GM20431 (cell line): ENCODE measurements around the gene E2F3.

Experiments used
- in situ Hi-C: fragments of 300-500 bp; cut with MseI, MboI; formaldehyde crosslinking; loops from one replicate; pipeline ENCODE4 v1.15.0; 2020; ENCODE audit warnings: low sequenced_read_pairs; ENCODE audit not compliant: unreplicated experiment

Gene E2F3

DNA sequence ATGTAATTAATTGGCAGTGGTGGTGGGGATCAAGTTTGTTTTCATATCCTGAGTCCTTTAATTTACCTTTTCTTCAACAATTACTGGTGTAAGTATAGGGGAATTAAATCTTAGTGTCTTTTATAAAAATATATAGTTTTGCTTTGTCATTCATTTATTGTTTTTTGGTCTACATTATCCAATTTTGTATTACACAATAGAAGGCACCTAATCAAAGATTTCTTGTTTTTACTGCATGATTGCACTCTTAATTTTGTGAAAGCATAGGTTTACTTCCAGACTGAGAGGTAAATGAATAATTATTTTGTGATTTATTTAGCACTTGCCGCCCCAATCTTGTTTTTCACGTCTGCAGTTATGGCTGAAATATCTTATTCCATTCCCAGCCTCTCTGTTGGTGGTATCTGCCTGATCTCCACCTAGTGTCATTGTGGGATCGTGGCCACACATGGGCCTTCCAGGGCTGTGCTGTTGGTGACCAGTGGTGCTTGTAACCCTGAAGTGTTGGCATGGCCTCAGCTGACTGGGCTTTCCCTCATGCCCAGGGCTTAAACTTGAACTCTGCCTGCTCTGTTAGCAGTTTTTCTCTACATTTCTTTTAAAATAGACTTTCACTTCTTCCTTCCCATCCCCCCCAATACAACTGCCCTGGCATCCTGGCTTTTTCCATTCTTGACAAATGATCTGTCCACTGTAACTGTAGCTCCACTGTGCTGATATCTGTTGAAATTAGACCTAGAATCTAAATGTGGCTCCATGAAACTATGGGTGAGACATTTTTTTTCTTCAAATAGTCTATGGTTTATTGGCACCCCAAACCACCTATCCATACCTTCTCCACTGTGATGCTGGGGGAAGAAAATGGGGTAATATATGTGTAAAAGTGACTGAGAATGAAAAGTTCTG, 24.8 kb downstream of the E2F3 start:
- in situ Hi-C loops, result no loop called here

DNA sequence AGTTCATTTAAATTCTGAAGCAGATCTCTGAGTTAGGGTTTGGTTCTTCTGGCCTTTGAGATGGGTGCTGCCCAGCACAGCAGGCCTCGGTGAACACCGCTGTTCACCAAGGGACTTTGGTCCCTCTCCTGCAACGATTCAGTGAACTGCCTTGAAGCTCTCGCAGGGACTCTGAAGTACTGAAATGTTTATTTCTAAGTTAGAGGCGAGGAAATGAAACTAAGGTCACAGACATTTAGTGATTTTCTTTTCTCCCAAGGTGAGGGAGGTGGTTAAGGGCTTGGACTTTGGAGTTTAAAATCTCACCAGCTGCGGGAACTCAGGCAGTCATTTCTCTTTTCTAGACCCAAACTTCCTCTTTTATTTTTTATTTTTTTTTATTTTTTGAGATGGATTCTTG, 26.2 kb downstream of the E2F3 start:
- in situ Hi-C loops, result no loop called here

GRCh38 chr6:20432692-20433091, 31.0 kb downstream of the E2F3 start:
- in situ Hi-C loops, result no loop called here

DNA sequence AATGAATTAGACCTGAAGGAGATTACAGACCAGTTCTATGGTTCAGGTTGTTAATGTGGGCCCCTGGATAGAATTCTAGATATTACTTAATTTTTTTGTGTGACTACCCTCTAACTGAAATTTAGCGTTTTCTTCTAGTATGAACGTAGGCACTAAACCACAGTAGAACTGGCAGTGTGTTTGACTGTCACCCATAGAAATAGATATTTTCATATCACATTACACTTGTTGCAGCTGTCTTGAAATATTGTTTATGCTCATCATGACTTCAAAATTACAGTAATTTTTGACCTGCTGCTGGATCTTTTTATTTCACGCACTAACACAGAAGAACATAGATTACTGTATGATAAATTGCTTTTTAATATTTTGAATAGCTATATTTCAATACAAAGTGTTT, 31.6 kb downstream of the E2F3 start:
- in situ Hi-C loops, result no loop called here

- in situ Hi-C loops, result no loop called here
Measured at GRCh38 chr6:20433929-20434328, 32.2 kb downstream of the E2F3 start.

- in situ Hi-C loops, result no loop called here
Measured at GRCh38 chr6:20434766-20435165, 33.1 kb downstream of the E2F3 start.

GRCh38 chr6:20436719-20437118, 35.0 kb downstream of the E2F3 start:
- in situ Hi-C loops, result no loop called here

- in situ Hi-C loops, result no loop called here
Measured at GRCh38 chr6:20437639-20438038, 36.0 kb downstream of the E2F3 start.

DNA sequence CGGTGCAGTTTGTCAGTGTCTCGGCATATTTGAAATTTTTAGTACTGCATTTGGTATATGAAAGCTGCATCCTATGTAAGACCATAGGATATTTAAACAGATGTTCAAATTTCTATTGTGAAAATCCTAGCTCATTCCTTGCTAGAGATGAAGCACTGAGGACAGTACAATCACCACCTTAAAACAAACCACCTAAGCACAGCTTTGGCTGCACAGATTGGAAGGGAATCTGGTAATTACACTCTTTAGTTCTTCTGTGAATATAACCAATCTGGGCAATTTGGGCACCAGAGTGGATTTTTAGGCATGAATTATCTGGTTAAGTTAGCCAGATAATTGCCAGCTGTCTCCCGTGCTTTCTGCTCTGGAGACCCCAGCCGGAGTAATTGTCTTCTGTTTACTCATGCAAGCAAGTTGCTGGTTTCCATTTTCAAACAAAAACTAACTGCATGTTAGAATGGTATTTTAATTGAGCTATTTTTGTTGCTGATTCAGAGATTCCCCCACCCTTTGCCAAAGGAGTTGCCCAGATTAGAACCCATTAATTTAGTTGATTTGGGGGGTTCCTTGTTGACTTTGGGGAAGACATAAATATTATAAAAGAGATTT, 36.9 kb downstream of the E2F3 start:
- in situ Hi-C loops, result no loop called here

GRCh38 chr6:20439558-20439957, 37.9 kb downstream of the E2F3 start:
- in situ Hi-C loops, result no loop called here

- in situ Hi-C loops, result no loop called here
Measured at GRCh38 chr6:20440296-20440695, 38.6 kb downstream of the E2F3 start.

DNA sequence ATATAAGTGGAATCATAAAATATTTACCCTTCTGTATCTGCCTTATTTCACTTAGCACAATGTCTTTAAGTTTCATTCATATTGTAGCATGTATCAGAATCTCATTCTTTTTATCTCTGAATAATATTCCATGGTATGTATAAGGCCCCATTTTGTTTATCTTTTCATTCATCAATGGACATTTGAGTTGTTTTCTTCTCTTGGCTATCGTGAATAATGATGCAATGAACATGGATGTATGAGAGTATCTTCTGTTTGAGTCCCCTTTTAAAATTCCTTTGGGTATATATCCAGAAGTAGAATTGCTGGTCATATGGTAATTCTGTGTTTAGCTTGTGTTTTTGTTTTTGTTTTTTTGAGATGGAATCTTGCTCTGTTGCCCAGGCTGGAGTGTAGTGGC, 39.6 kb downstream of the E2F3 start:
- in situ Hi-C loops, result no loop called here

DNA sequence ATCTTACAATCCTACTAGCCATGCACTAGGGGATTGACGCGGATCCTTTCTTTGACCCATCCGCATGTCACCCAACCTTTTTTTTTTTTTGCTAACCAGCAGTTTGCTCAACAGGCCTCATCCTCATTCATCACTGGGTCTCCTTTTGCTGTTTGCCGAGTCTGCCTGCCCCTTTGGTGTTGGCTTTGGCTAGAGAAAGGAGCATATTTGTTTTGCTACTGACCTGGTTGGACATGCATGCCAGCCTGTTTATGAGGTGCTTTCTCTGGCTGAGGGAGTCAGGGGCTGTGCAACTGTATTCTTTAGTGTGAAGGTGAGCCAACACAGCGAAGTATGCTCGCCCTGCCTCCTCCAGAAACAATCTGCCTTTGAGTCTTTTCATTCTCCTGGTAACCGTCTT, 40.2 kb downstream of the E2F3 start:
- in situ Hi-C loops, result no loop called here

DNA sequence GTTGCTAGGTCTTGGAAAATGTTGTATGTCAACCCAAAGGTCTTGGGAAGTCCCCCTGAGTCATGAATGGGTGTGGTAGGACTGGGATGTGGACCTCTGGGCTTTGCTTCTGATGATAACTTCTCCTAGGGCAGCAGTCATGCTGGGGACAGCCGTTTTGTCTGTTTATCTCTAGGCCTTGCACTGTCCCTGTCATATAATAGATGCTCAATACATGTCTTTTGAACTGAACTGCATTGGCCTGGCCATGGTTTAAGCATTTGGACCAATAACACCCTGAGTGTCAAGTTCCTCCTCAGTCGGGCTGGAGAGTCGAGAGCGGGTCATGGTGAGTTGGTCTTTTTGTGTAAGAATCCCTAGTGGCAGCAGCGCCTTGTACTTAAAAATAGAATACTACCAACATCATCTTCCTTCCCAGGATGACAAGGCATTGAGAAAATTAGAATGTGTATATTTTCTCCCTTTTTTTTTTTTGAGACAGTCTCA, 43.1 kb downstream of the E2F3 start:
- in situ Hi-C loops, result no loop called here

GRCh38 chr6:20447157-20447556, 45.5 kb downstream of the E2F3 start:
- in situ Hi-C loops, result no loop called here

GRCh38 chr6:20447581-20448132, 46.0 kb downstream of the E2F3 start:
- in situ Hi-C loops, result no loop called here

DNA sequence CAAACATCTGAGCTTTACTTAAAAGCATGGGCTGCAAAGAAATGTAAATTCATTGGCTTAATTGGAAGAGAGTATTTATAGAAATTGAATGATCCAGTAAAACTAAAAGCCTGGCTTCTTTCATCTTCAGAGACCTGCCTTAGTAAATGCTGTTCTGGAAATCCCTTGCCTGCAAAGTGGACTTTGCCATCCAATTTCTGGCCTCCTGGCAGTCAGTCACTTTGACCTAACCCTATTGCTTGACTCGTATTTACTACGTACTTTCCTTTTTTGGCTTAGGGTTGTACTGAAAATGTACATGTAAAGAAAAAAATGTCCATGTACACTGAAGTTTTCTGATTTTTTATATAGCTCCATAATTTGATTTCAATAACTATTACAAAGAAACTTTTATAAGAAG, 47.1 kb downstream of the E2F3 start:
- in situ Hi-C loops, result no loop called here

GRCh38 chr6:20454204-20454824, 52.6 kb downstream of the E2F3 start:
- in situ Hi-C loops, result no loop called here

DNA sequence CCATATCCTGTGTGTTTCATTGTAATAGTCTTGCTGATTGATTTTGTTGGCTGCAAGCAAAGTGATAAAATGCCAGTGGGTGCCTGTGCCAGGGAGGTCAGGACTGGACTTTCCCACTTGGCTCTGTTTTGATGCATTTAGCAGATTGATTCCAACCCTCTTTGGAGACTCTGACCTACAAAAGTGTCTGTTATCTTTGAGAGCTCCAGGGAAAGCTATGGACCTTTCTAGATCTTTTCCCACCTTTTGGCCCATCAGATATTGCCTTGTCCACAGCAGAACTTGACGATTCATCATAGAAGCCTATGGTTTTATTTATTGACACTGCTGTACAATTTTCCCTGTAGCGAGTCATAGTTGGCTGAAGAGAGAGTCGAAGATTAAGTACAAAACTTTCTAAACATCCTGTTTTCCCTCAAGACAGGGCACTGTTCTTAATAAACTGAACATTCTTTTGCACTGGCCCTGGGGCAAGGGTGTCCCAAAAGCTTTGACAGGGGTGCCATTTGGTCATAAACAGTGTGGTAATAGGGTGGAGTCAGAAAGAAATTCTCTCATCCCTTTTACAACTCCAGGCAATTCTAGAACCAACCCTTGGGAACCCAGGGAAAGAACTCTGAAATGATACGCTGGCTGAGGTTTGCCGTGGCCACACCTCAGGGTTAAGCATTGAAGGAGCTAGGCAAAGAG, 53.7 kb downstream of the E2F3 start:
- in situ Hi-C loops, result no loop called here
